Neural cell (in vitro differentiated cells): ENCODE measurements around the gene COL6A5.

ENCODE experiments used
- CTCF ChIP-seq: fragments of 450-650 bp; IDR thresholded peaks from 2 replicates; pipeline ENCODE4 v1.5.1; 2014; ENCODE audit warnings: antibody characterized with exemption, mild to moderate bottlenecking, moderate library complexity; ENCODE audit not compliant: poor library complexity, severe bottlenecking
- EP300 ChIP-seq: fragments of 450-650 bp; conservative IDR thresholded peaks from 2 replicates; pipeline ENCODE4 v1.6.1; 2014; ENCODE audit warnings: antibody characterized with exemption, mild to moderate bottlenecking, moderate library complexity; ENCODE audit not compliant: poor library complexity, severe bottlenecking
- POLR2AphosphoS5 ChIP-seq: IDR thresholded peaks from 2 replicates; pipeline ENCODE4 v1.6.1; 2012

- TF ChIP-seq CTCF (no peak), EP300 (no peak), POLR2AphosphoS5 (no peak)
Observed at GRCh38 chr3:130527426-130527825, 182.0 kb downstream of the COL6A5 start.
